ENCODE measurements around the gene CTF1. TPM values are rescaled to one million over a fixed set of nuclear protein-coding genes. Genes with fewer than 3 reads are reported as not detected.
"Not testable (repeated sequence)": the region's sequence is repeated elsewhere in the genome, so short reads cannot be mapped to it uniquely, and the experiment has no call there.

The CTF1 gene
- total RNA-seq, 1 donor from 2014 or later = 0.41 TPM

- no peak for DNase-seq (ENCODE audit: low spot score in 2 of 2)
- FAIRE-seq = no peak
These were observed 30.7 kb downstream of the CTF1 start for GRCh38 chr16:30926937-30927788.

- no peak for FAIRE-seq
These were observed 31.5 kb downstream of the CTF1 start for GRCh38 chr16:30927789-30928378.

GRCh38 chr16:30928390-30928789, 32.0 kb downstream of the CTF1 start:
- no peak for FAIRE-seq
- DNase-seq (ENCODE audit: low spot score in 2 of 2) = no peak

More at GRCh38 chr16:30927789-30928378, 31.5 kb downstream of the CTF1 start:
- DNase-seq (ENCODE audit: low spot score in 2 of 2) = peak; percentile 71 to 77

GRCh38 chr16:30929167-30929566, 32.8 kb downstream of the CTF1 start:
- DNase-seq (ENCODE audit: low spot score in 2 of 2) (no peak), FAIRE-seq (no peak)

- DNase-seq (ENCODE audit: low spot score in 2 of 2) (no peak), FAIRE-seq (no peak)
These were observed 33.8 kb downstream of the CTF1 start for GRCh38 chr16:30930160-30930571.

- FAIRE-seq (no peak), DNase-seq (ENCODE audit: low spot score in 2 of 2) (no peak)
These were observed 34.7 kb downstream of the CTF1 start for GRCh38 chr16:30931068-30931650.

GRCh38 chr16:30934827-30935557, 38.6 kb downstream of the CTF1 start:
- peak in 1 of 2 donors; percentile 59 for DNase-seq (ENCODE audit: low spot score in 2 of 2)

GRCh38 chr16:30937692-30938091, 41.3 kb downstream of the CTF1 start:
- DNase-seq (ENCODE audit: low spot score in 2 of 2) (no peak), FAIRE-seq (no peak)

More at GRCh38 chr16:30934827-30935557, 38.6 kb downstream of the CTF1 start:
- no peak for FAIRE-seq

GRCh38 chr16:30939571-30939970, 43.2 kb downstream of the CTF1 start:
- not testable (repeated sequence) for DNase-seq (ENCODE audit: low spot score in 2 of 2); FAIRE-seq

- FAIRE-seq (no peak), DNase-seq (ENCODE audit: low spot score in 2 of 2) (peak; percentile 57 to 83)
These were observed 45.4 kb downstream of the CTF1 start for GRCh38 chr16:30941600-30942425.

GRCh38 chr16:30942426-30942806, 46.0 kb downstream of the CTF1 start:
- FAIRE-seq (no peak), DNase-seq (ENCODE audit: low spot score in 2 of 2) (no peak)

- DNase-seq (ENCODE audit: low spot score in 2 of 2) = no peak
- FAIRE-seq = no peak
These were observed 47.9 kb downstream of the CTF1 start for GRCh38 chr16:30944352-30944751.

GRCh38 chr16:30946671-30947540, 50.5 kb downstream of the CTF1 start:
- FAIRE-seq (no peak), DNase-seq (ENCODE audit: low spot score in 2 of 2) (no peak)

- no peak for DNase-seq (ENCODE audit: low spot score in 2 of 2)
These were observed 51.1 kb downstream of the CTF1 start for GRCh38 chr16:30947541-30947858.

GRCh38 chr16:30947859-30948666, 51.6 kb downstream of the CTF1 start:
- FAIRE-seq (no peak), DNase-seq (ENCODE audit: low spot score in 2 of 2) (peak; percentile 87 to 93)

More at GRCh38 chr16:30947541-30947858, 51.1 kb downstream of the CTF1 start:
- no peak for FAIRE-seq

- peak; percentile 67 to 74 for DNase-seq (ENCODE audit: low spot score in 2 of 2)
- FAIRE-seq = no peak
These were observed 52.5 kb downstream of the CTF1 start, which contains the start of gene ORAI3 for GRCh38 chr16:30948667-30949649. Gene ORAI3, plus strand, starts transcription at chr16:30949068. Its CDS starts 222 bp downstream, at chr16:30949290.
